GM19025 (cell line): ENCODE results near the gene MAGT1.
"Not testable (repeated sequence)": the region's sequence is repeated elsewhere in the genome, so short reads cannot be mapped to it uniquely, and the experiment has no call there.

Experiments
- ATAC-seq: cut with Tn5 transposase; IDR thresholded peaks from one replicate; pipeline ENCODE4 v1.9.1; 2021; ENCODE audit warnings: mild to moderate bottlenecking, low read depth, moderate library complexity; ENCODE audit not compliant: unreplicated experiment

The MAGT1 gene

DNA sequence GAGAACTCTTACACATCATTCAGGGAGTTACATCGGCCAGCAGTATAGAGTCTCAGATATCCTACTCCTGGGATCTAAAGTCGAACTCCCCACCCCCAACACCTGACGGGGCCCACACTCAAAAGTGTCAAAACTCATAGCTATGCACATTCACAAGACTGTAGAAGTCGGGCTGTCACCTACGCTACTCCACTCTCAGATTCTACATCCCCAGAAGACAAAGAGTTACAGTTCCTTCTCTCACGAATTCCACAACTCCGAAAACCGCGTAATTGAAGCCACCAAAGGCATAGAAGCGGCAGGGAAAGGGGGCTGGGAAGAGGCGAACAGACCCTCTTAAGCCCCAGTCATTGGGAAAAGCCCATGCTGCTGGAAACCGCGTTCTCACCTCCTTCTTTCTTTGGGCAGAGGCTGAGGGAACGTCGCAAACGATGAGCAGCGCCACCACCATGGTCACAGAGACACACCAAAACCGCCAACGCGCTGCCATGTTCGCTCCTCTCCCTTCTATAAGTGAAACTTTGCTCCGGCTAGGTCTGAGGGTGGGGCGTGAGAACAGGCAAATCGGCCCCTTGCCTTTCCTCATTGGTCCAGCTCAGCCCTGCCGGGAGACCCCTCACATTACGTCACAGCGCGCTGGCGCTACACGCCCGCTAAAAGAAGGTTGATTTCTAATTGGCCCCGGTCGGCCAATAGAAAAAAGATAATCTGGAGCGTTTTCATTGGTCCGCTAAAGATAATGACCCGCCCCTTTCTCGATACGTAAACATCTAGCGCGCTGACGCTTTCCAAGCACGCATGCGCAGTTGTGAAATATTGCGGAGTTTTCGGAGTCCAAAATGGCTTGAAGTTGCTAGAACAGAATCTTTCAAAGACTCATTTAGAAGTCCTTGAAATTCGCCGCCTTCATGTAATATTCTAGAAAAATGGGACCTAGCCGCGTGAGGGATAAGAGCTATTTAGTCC is at the start of gene MAGT1:
TSS of gene MAGT1 (minus strand) at position 515 of the 966 bp plus-strand sequence. CDS start at position 490, 25 bp downstream.
- peak; percentile 90 for ATAC-seq

DNA sequence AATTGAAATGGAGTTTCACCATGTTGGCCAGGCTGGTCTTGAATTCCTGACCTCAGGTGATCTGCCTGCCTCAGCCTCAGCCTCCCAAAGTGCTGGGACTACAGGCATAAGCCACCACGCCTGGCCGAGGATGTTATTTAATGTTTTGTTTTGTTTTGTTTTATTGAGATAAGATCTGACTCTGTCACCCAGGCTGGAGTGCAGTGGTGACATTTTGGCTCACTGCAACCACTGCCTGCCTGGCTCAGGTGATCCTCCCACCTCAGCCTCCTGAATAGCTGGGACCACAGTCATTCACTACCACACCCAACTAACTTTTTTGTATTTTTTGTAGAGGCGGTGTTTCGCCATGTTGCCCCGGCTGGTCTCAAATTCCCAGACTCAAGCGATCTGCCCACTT is 49.8 kb upstream of the MAGT1 start:
- ATAC-seq = not testable (repeated sequence)

DNA sequence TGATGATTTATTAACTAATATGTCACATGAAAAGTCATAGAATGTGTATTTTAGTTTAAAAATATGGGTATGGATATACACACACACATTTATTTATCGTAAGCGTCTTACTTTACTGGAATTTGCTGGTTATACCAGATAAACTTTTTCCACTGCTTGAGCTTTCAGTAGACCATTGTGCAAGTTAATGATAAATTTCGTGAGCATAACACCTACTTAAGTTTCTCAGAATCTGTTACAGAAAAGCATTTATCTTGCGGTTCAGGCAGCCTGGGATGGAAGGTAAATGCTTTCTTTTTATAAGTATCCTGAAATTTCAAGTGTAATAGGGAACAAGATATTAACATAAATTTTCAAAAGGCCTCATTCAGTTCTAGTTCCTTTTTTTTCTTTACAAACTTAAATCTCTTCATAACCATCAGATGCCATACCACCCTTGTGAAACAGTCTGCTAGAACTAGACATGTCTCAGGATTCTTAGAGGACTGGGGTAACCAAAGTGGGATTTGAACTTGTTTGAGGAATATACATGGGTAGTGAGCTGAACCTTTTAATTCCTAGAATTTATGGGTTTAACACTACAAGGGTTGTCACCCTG is 42.9 kb upstream of the MAGT1 start:
- no peak for ATAC-seq

DNA sequence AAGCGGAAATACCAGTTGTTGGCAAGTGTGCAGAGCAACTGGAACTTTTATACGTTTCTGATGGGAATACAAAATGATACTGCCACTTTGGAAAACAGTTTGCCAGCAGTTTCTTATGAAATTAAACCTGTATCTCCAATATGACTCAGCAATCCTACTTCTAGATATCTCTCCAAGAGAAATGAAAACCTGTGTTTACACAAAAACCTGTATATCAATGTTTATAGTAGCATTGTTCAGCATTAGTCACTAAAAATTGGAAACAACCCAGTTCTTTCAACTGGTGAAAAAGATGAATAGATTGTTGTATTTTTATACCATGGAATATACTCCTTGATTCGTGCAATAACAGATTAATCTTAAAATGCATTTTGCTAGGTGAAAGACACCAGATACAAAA is 42.1 kb upstream of the MAGT1 start:
- no peak for ATAC-seq

DNA sequence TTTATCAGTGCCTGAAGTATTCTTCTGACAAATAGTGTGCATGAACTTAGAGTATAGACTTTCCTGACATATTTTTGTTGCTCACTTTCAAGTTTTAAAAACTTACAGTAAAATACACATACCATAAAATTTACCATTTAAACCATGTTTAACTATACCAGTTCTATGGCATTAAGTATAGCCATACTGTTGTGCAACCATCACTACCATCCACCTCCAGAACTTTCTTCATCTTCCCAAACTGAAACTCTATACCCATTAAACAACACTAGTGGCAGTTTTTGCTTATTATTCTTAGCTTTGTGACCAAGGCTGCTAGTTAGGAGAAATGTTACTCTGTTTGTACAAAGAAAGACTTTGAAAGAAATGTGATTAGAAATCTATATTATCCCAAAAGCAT is 41.1 kb upstream of the MAGT1 start:
- ATAC-seq = no peak

DNA sequence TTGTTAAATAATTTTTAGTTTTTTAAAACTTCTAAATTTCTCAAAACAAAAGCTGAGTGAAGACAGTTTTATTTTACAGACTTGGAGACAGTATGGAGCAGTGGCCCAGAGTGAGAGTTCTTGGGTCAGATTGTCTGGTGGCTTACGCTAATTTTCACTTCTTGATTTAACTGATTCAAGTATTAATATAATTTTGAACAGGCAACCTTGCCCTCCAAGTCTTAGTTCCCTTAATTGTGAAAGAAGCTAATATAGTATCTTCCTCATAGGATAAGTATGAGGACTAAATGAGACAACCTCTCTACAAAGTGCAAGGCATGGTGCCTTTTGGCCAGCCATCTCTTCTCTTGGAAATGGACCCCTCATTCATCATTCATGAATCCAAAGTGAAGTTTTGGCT is 40.7 kb upstream of the MAGT1 start:
- ATAC-seq = no peak

DNA sequence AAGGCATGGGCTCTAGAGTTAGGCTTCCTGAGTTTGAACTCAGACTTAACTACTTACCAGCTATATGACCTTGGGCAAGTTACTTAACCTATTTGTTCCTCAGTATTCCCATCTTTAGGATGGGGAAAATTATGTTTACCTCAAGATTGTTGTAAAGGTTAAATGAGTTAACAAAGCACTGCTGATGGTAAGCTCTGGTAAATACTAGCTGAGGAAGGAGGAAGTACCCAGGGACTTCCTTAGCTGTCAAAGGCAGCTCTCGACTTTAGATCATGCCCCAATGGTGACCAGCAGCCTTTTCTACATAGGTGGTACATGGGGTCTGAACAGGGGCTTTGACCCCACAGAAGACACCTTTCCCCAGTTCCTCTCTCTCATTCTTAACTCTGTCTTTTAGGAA is 35.3 kb upstream of the MAGT1 start:
- no peak for ATAC-seq

DNA sequence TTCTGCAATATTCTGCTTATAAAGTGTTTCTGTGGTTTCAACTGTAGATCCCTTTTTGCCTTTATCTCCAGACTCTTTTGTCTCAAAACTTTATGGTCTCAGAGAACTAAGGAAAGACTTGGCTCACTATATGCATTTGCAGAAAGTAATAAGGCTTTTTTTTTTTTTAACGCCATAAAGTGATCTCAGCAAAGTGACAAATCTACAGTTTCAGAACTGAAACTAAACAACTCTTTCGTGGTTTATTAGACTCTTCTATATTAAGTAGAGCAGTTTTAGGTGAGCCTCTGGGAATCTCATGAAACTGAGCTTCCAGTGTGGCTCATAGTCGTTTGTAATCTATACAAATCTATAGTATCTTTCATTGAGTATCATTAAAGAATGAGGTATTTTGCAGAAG is 30.5 kb upstream of the MAGT1 start:
- no peak for ATAC-seq

DNA sequence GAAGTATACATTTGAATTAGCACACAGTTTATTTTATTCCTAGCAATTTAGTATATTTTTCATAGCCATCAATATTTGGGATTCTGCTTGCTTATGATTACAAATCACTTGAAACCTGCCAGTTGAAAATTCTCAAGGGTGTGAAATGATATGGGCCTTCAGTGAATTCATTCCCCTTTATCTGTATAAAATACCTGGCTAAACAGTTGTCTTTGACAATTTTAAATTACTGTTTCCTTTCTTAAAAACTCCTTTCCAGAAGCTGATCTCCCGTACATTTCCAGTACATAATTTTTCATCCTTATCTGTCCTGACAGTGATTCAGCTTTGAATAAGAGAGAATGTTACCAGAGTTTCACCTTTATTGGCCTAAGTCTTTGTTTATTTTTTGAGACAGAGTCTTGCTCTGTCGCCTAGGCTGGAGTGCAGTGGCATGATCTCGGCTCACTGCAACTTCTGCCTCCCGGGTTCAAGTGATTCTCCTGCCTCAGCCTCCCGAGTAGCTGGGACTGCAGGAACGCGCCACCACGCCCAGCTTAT is 29.2 kb upstream of the MAGT1 start:
- no peak for ATAC-seq

DNA sequence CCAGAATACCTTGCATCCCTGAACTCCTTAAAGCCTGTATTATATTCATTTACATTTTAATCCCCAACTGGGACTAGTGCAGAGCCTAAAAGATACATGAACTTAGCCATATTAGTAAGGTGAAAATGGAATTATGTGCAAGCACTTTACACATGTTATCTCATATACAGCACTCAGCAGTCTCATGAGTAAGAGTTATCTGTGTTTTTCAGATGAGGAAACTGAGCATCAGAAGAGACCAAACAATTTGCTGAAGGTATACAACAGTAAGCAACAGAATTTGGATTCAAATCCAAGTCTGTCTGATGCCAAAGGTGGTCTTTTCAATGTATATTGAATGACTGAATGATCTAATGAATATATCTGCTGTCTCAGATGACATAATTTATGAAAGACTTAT is 27.6 kb upstream of the MAGT1 start:
- ATAC-seq = no peak

DNA sequence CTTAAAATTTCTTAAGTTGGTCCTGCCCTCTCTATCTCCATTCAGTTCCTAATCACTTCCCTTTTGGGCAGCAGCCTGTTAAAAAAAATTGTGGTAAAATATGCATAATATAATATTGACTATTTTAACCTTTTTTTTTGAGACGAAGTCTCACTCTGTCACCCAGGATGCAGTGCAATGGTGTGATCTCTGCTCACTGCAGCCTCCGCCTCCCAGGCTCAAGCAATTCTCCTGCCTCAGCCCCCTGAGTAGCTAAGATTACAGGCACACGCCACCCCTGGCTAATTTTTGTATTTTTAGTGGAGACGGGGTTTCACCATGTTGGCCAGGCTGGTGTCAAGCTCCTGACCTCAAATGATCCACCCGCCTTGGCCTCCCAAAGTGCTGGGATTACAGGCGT is 24.1 kb upstream of the MAGT1 start:
- not testable (repeated sequence) for ATAC-seq

DNA sequence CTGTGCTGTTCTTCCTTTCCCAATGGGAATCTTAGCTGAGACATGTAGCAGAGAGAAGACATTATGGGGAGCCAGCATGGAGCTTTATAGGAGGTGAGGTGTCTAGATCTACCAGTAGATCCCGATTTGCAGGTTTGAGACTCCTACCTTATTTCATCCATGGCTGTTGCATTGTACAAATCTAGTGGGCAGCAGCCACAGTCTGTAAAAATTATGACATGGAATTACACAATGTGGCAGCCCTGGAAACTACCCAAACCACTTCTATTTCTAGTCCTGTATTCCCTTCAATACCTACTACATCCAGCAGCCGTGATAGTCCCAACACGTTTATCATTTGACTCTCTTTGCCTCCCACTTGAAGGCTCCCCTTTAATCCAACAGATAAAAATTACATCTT is 23.3 kb upstream of the MAGT1 start:
- ATAC-seq = no peak

DNA sequence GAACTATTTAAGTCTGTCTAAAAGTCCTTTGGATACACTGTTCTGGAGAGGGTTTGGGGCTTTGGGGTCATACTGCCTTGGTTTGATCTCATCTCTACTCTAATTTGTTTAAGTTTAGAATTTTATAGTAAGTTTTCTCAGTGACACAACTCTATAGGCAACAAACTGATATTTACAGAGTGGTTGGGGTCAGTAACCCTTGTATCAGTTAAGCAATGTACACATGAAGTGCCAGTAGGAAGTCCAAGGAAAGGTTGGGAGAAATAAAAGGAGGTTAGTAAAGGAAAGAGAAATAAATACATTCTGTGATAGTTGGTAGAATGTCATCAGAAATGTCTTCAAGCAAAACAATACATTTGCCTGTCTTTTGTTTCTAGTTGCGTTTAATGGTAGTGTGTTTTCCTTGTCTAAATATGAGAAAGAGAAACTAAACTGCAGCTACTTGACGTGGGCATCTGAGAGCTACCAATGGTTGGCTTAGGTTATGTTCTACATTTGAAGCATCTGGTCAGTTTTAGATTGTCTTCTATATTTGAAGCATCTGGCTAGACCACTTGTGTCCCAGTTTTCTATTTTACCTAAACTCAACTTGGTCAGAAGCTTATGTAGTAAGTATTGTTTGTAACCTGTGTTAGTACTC is 22.2 kb upstream of the MAGT1 start:
- ATAC-seq = peak; percentile 72

DNA sequence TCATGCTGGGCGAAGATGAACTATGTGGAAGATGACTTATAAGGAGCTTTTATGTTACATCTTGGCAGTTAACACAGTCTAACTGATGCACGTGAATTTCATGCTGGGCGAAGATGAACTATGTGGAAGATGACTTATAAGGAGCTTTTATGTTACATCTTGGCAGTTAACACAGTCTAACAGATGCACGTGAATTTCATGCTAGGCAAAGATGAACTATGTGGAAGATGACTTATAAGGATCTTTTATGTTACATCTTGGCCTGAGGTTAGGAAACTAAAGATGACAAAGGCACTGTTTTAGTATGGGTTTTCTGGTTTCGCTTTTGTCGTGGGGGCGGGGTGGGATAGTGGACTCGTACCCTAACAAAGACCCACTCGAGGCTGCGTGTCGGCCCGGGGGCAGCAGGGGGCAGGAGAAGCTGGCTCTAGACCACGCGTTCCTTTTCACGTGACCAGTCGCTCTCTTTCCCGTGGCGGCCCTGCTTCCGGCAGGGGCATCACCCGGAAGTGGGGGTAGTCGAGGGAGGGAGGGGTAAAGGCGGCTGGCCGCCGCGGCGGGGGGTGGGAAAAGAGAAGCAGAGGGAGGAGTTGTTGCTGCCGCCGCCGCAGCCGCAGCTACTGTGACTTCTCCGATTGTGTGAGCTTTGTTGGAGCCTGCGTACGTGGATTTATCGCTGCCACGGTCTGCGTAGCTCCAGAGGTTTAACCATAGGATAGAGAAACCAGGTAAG is 15.0 kb upstream of the MAGT1 start, which contains the start of gene ATP7A:
TSS of gene ATP7A (plus strand) at position 586 of the 733 bp plus-strand sequence. CDS start 60,949 bp downstream, outside the sequence.
- ATAC-seq = peak; percentile 94

DNA sequence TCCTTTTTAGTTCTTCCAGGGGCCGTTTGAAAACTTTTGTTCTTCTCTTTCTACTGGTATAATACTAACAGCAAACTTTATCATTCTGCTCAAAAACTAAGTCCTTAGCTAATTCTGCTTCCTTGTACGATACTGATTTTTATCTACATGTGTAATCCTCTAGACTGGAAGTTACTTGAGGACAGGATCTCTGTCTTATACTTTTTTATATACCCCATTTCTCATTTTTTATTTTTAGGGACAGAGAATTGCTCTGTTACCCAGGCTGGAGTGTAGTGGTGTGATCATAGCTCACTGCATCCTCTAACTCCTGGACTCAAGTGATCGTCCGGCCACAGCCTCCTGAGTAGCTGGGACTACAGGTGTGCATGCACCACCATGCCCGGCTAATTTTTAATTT is 6.3 kb upstream of the MAGT1 start:
- ATAC-seq = no peak

DNA sequence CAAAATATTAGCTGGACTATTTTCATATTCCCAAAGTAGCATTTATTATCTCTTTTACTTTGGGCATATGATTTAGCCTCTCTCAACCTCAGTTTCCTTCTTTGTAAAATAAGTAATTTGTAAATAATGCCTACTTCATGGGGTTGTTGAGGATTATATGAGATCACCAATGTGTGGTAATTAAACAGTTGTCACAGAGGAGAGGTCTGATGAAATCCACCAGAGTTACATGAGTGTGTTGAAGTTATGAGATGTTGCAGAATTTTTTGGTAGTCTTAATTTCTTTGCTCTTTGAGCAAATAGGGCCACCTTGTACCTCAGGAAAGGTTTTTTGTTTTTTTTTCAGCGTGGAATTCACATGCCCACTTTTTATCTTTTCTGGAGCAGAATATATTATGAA is 5.5 kb upstream of the MAGT1 start:
- ATAC-seq = no peak

DNA sequence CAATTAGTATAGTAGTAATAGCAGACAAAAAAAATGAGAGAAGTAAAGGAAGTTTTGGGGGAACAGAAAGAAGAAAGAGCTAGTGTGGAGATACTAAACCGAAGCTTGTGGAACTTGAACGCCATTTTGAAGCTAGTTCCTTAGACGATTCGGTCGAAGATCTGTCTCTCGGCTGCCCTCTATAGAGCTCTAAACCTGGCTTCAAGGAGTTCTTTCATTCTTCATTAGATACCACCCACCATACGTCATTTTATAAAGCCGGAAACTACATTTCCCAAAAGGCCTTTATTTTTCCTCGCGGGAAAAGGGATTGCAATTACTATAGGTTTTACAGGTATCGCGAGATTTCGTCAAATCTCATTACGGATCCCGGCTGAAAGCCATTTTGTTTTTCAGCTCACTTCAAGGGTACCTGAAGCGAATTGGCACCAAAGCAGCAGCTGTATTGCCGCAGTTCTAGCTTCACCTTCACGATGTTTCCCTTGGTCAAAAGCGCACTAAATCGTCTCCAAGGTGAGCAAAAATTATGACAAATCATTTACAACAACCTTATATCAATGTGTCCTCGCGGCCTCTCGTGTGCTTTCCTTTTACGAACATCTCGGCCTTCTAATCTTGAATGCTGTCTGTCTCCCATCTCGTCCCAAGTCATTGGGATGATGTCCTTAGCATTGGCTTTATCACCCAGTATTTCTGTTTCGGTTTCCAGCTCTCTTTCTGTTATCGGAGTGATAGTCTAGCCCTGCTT is 4.0 kb upstream of the MAGT1 start, which contains the start of gene COX7B:
TSS of gene COX7B (plus strand) at position 388 of the 748 bp plus-strand sequence. CDS start at position 474, 86 bp downstream.
- peak; percentile 50 for ATAC-seq

DNA sequence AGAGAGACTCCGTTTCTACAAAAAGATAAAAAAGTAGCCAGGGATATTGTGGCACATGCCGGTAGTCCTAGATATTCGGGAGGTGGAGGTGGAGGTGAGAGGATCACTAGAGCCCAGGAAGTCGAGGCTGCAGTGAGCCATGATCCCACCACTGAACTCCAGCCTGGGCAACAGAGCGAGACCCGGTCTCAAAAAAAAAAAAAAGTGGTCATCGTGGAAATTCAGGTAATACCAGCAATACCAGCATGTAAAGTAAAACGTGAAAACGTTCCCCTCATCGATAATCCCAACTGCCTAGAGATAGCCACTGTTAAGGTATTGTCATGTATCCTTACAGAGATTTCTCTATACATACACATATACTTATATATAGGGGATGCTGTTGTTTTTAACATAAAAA is 1.5 kb downstream of the MAGT1 start:
- no peak for ATAC-seq

DNA sequence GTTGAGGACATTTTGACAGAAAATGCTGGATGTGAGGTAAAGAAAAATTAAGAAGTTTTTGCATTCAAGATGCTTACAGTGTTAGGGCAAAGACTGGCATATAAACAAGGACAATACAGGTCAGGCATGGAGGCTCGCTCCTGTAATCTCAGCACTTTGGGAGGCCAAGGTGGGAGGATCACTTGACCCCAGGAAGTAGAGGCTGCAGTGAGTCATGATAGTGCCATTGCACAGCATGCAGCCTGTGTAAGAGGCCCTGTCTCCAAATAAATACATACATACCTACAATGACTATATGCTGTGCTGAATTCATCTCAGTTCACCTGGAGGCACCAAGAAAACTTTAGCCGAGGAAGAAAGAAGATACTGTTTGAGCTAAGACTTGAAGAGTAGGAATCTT is 2.3 kb downstream of the MAGT1 start:
- no peak for ATAC-seq
